ENCODE data around the gene EHBP1. TPM values are rescaled to one million over a fixed set of nuclear protein-coding genes. Genes with fewer than 3 reads are reported as not detected.
"Not testable (repeated sequence)": the region's sequence is repeated elsewhere in the genome, so short reads cannot be mapped to it uniquely, and the experiment has no call there.

The EHBP1 gene
- total RNA-seq, 1 donor from 2014 or later, result 25.7 TPM

GRCh38 chr2:63057249-63058143, 352.0 kb downstream of the EHBP1 start:
- intact Hi-C loops (cut with micrococcal nuclease), result loop anchor here (1.0 to 10.0 kb wide), 2 partner anchors 9 to 367 kb away; no protein-coding TSS in a partner anchor

- intact Hi-C loops (cut with micrococcal nuclease), result loop anchor here (10.0 kb wide), 1 partner anchor 366 kb away; no protein-coding TSS in a partner anchor
Observed at GRCh38 chr2:63058144-63058920, 352.8 kb downstream of the EHBP1 start.

- intact Hi-C loops (cut with micrococcal nuclease), result loop anchor here (10.0 kb wide), 1 partner anchor 366 kb away; no protein-coding TSS in a partner anchor
Observed at GRCh38 chr2:63058921-63059792, 353.6 kb downstream of the EHBP1 start.

DNA sequence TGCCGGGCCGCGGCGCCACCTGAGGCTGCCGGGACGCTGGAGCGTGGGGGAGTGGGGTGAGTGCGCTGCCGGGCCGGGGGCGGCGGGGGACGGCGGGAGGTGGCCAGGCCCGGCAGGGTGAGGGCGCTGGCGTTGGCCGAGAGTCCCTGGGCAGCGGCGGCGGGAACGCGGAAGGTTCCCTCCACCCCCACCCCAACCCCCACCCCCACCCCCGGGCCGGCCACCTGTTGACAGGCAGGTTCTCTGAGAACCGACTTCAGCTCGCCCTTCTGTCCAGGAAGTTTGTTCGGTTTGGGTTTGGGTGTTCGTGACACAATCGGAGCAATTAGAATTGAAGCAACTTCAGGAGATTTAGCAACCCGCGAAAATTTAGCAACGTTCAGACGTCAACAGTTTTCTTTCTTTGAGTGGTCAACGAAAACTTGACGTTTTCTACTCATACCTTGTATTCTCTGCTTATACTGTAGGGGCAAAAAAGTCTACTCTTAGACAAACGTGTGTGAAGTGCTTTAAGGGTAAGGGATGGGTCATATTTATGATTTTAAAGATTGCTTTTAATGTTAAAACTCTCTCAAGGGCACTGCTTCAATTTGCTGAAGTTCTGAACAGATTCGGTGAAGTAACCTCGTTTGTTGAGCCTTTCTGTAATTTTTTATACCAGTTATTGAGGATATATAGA, 354.4 kb downstream of the EHBP1 start:
- intact Hi-C loops (cut with micrococcal nuclease), result loop anchor here (1.0 to 10.0 kb wide), 2 partner anchors 10 to 365 kb away; partner anchors contain the start of gene OTX1

DNA sequence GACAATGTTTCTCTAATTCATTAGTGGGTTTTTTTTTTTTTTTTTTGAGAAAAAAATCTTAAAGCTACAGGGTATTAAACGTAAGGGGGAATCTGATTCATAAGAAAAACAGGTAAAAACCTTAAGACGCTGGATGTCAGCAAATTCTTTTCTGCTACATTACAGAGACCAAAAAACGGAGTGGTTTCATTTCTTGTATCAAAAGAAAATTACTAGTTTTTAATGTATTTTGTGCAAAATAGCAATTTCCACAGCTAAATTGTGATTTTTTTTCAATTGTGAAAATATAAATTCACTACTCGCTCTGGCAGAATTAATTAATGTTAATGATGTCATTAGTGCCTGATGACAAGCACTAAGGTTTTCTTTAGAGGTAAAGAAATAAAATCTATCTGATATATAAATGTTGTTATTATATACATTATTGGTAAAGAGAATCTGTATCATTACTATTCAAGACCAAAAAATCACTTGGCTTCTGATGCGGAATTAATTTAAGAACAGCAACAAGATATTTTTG, 355.0 kb downstream of the EHBP1 start:
- intact Hi-C loops (cut with micrococcal nuclease), result loop anchor here (1.0 kb wide), 1 partner anchor 10 kb away; the partner anchor contains the start of gene OTX1

- intact Hi-C loops (cut with micrococcal nuclease), result no loop called here
Observed at GRCh38 chr2:63064197-63064596, 358.7 kb downstream of the EHBP1 start.

DNA sequence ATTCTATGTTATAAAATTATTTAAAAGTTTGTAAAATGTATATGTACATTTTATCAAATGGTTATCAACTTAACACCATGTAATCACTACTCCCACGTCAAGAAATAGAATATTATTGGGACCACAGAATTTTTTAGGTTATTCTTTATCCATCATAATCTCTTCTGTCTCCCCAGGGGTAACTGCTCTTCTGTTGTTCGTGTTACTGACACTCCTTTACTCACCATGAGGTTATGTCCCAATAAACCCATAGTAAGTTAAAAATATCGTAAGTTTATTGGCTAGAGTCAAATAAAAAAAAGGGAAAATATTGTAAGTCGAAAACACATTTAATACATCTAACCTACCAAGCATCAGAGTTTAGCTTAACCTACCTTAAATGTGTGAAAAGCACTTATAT, 359.1 kb downstream of the EHBP1 start:
- intact Hi-C loops (cut with micrococcal nuclease), result no loop called here

DNA sequence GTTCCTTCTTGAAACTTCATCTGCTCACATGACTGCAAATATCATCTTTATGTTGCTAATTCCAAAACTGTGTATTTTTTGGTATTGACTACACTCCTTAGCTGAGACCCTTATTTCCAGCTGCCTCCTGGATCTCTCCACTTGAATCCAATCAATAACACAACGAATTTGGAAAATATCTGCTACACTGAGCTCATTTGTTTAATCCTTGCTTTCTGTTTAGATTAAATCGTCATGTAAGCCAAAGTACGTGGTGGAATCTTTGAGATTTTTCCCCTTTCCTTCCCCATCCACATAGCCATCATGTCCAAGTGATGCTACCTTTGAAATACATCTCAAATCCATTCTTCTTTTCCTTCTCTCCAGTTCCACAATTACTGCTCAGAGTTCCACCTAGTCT, 360.8 kb downstream of the EHBP1 start:
- intact Hi-C loops (cut with micrococcal nuclease), result no loop called here

DNA sequence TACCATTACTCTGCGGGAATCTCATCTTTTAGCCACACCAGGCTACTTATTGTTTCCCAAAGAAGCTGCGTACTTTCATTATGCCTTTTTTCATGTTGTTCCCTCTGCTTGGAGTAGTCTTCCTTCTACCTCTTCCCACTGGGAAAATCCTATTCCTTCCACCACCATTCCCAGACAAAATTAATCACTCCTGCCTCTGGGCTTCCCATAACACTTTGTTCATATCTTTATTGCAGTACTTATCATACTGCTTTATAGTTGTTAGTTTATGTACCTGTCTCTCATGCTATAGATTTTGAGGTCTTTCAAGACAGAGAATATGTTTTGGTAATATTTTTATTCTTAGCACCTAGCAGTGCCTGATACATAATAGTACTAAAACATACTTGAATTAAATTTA, 361.3 kb downstream of the EHBP1 start:
- intact Hi-C loops (cut with micrococcal nuclease), result no loop called here

GRCh38 chr2:63071664-63072063, 366.2 kb downstream of the EHBP1 start:
- intact Hi-C loops (cut with micrococcal nuclease), result no loop called here

GRCh38 chr2:63073994-63074393, 368.5 kb downstream of the EHBP1 start:
- intact Hi-C loops (cut with micrococcal nuclease), result no loop called here

- intact Hi-C loops (cut with micrococcal nuclease), result not testable (repeated sequence)
Observed at GRCh38 chr2:63074399-63074798, 368.9 kb downstream of the EHBP1 start.

- intact Hi-C loops (cut with micrococcal nuclease), result no loop called here
Observed at GRCh38 chr2:63078852-63079606, 373.5 kb downstream of the EHBP1 start.

DNA sequence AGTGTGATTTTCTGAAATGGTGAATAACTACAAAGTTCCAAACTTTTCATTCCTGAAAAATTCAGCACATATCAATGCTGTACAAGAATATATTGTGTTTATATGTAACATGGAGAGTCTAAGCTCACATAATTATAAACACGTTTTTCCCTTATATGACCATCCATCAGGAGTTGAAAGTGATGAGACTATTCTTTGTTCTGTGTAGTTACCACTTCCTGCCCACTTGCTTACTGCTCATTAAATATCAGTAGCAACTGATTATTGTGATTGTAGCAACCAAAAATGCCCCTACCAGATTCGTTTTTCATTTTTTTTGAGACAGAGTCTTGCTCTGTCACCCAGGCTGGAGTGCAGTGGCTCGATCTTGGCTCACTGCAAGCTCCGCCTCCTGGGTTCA, 375.9 kb downstream of the EHBP1 start:
- intact Hi-C loops (cut with micrococcal nuclease), result no loop called here

GRCh38 chr2:63086687-63087086, 381.2 kb downstream of the EHBP1 start:
- intact Hi-C loops (cut with micrococcal nuclease), result no loop called here

DNA sequence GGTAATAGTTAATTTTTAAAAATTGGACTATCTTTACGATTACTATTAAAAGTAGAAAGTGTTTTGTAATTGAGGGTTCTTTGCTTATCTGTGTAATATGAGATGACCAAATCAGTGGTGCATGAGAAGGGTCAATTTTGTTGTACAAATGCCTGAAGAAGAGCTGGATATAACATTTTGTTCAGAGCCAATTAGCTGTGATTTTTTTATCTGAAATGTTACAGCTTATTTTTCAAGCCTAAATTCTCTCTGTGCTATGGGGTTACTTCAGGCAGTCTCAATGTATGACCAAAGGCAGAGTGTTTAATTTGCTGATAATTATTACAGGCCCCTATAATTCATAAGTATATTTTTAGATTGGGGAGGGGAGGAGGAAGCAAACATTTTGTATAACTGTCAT, 386.9 kb downstream of the EHBP1 start:
- intact Hi-C loops (cut with micrococcal nuclease), result no loop called here

DNA sequence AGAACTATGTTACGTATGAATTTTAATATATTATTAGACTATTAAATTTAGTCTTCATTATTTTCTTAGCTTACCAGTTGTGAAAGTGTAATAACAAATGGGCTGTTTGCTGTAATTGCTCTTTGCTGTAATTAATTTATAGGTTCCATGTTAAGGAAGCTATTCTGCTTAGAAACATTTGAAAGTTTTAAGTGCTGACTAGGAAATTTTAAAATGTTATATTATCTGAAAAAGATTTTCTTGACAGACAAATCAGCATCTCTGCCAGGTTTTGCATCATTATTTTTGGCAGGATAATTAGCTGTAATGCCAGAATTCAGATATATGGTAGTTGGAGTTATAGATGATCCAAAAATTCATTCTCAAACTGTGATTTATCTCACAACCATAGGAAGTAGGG, 387.3 kb downstream of the EHBP1 start:
- intact Hi-C loops (cut with micrococcal nuclease), result no loop called here

GRCh38 chr2:63093502-63093901, 388.0 kb downstream of the EHBP1 start:
- intact Hi-C loops (cut with micrococcal nuclease), result no loop called here

Measured in T-helper 1 cell treated with Interleukin-12 subunit alpha and Interleukin-12 subunit beta and Interleukin-4 antibody, amounts not matched to agents 30 ng/mL and 1 ng/mL, for 36 hours (primary cell).